HL-60 (cell line): ENCODE measurements around the gene DIS3L2.
A peak's percentile ranks its signal among the peaks of the same experiment; 100 is the strongest.
"Not testable (repeated sequence)": the region's sequence is repeated elsewhere in the genome, so short reads cannot be mapped to it uniquely, and the experiment has no call there.

Experiments
- DNase-seq, 2 experiments: peaks; one replicate each; pipeline ENCODE4 v3.0.0-alpha.2; 2010 to 2020; ENCODE audit warnings: low read depth in 1 of 2, low spot score in 1 of 2
- H3K27ac ChIP-seq: fragments of 250-450 bp; sonication (Bioruptor Pico); replicated peaks from 2 replicates; pipeline ENCODE4 v1.5.1; 2020; ENCODE audit warnings: mild to moderate bottlenecking, moderate library complexity
- H3K27me3 ChIP-seq: fragments of 250-450 bp; sonication (Bioruptor Pico); 2 replicates; pipeline ENCODE4 v1.5.1; 2021; ENCODE audit warnings: mild to moderate bottlenecking, moderate library complexity; ENCODE audit not compliant: insufficient read depth, poor library complexity, severe bottlenecking
- H3K4me3 ChIP-seq: replicated peaks from 2 replicates; pipeline ENCODE4 v1.5.1; 2011; ENCODE audit warnings: mild to moderate bottlenecking, control low read depth, low read length; ENCODE audit not compliant: insufficient read depth
- GABPA ChIP-seq: IDR thresholded peaks from 2 replicates; pipeline ENCODE4 v1.6.1; 2012; ENCODE audit warnings: low read depth
- POLR2AphosphoS5 ChIP-seq: IDR thresholded peaks from 2 replicates; pipeline ENCODE4 v1.6.1; 2012; ENCODE audit warnings: low read depth
- SPI1 ChIP-seq: IDR thresholded peaks from 2 replicates; pipeline ENCODE4 v1.6.1; 2012; ENCODE audit warnings: low read depth, mild to moderate bottlenecking, borderline replicate concordance
- TF ChIP-seq, protein P1 (sequence below): IDR thresholded peaks from 2 replicates; pipeline ENCODE4 v1.6.1; 2012; ENCODE audit warnings: low read depth; ENCODE audit not compliant: insufficient replicate concordance
- TF ChIP-seq, protein P2 (sequence below): IDR thresholded peaks from one replicate; pipeline ENCODE4 v1.5.1; 2011; ENCODE audit warnings: low read length, control low read depth, inconsistent platforms; ENCODE audit not compliant: insufficient read depth

Gene DIS3L2

DNA sequence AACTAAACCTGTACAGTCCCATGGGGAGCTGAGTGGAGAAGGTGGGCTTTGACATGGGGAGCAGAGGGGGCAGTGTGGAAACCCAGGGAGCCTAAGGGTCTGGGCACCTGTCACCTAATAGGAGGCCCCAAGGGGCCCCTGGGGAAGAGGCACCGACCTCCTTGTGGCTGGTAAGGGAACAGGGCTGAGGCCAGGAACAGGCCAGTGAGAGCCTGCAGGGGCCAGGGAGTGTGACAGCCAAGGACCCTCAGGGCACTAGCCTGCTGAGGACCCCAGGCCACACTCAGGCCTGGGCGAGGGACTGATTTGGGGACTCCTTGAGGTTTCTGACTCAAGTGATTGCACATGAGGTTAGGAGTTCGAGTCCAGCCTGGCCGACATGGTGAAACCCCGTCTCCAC is 392.6 kb downstream of the DIS3L2 start:
- Histone ChIP-seq H3K4me3 (no peak overlapping the region), H3K27me3 (peaks cover 33% of the 10 kb centered on the region), H3K27ac (no peak overlapping the region)
- no peak for DNase-seq
- TF ChIP-seq POLR2AphosphoS5 = no peak
- TF ChIP-seq, protein P1, sequence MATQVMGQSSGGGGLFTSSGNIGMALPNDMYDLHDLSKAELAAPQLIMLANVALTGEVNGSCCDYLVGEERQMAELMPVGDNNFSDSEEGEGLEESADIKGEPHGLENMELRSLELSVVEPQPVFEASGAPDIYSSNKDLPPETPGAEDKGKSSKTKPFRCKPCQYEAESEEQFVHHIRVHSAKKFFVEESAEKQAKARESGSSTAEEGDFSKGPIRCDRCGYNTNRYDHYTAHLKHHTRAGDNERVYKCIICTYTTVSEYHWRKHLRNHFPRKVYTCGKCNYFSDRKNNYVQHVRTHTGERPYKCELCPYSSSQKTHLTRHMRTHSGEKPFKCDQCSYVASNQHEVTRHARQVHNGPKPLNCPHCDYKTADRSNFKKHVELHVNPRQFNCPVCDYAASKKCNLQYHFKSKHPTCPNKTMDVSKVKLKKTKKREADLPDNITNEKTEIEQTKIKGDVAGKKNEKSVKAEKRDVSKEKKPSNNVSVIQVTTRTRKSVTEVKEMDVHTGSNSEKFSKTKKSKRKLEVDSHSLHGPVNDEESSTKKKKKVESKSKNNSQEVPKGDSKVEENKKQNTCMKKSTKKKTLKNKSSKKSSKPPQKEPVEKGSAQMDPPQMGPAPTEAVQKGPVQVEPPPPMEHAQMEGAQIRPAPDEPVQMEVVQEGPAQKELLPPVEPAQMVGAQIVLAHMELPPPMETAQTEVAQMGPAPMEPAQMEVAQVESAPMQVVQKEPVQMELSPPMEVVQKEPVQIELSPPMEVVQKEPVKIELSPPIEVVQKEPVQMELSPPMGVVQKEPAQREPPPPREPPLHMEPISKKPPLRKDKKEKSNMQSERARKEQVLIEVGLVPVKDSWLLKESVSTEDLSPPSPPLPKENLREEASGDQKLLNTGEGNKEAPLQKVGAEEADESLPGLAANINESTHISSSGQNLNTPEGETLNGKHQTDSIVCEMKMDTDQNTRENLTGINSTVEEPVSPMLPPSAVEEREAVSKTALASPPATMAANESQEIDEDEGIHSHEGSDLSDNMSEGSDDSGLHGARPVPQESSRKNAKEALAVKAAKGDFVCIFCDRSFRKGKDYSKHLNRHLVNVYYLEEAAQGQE = no peak

DNA sequence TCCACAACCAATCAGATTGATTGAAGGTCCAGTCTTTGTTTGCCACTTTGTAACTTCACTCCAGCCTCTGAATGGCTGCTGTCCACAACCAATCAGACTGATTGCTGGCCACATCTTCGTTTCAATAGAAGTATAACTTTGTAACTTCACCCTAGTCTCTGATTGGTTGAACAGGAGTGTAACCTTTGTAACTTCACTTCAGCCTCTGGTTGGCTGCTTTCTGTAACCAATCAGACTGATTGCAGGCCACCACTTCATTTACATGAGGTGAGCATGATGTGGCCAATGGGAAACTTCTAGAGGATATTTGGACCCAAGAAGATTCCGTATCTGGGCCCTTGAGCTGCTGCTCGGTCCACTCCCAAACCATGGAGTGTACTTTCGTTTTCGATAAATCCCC is 400.1 kb downstream of the DIS3L2 start:
- DNase-seq = no peak
- TF ChIP-seq, protein P1 = no peak
- TF ChIP-seq GABPA = no peak
- TF ChIP-seq, protein P2, sequence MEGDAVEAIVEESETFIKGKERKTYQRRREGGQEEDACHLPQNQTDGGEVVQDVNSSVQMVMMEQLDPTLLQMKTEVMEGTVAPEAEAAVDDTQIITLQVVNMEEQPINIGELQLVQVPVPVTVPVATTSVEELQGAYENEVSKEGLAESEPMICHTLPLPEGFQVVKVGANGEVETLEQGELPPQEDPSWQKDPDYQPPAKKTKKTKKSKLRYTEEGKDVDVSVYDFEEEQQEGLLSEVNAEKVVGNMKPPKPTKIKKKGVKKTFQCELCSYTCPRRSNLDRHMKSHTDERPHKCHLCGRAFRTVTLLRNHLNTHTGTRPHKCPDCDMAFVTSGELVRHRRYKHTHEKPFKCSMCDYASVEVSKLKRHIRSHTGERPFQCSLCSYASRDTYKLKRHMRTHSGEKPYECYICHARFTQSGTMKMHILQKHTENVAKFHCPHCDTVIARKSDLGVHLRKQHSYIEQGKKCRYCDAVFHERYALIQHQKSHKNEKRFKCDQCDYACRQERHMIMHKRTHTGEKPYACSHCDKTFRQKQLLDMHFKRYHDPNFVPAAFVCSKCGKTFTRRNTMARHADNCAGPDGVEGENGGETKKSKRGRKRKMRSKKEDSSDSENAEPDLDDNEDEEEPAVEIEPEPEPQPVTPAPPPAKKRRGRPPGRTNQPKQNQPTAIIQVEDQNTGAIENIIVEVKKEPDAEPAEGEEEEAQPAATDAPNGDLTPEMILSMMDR = no peak
- TF ChIP-seq POLR2AphosphoS5 = no peak
- TF ChIP-seq SPI1 = no peak
- H3K27me3 ChIP-seq = no peaks in the 10 kb centered on the region
- H3K27ac ChIP-seq = no peak overlapping the region
- H3K4me3 ChIP-seq = no peak overlapping the region

DNA sequence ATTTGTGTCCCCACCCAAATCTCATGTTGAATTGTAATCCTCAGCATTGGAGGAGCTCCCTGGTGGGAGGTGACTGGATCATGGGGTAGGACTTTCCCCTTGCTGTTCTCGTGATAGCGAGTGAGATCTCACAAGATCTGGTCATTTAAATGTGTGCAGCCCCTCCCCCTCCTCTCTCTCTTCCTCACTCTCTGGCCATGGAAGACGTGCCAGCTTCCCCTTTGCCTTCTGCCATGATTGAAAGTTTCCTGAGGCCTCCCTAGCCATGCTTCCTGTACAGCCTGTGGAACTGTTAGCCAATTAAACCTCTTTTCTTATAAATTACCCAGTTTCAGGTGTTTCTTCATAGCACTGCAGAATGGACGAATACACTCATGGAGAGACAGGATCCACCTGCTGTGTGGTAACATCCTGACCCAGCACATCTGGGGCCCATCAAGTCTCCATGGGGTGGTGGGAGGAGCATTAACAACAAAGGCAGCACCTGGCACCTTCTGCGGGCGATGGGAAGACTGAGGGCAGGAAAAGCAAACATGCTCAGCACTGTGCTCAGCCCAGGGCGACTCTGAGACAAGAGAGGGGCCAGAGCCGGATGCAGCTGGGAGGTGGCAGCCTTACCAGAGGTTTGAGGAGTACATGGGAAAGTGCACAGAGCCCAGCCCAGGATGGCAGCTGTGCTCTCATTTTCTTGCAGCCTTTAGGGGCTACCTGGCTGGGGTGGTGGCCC is 400.8 kb downstream of the DIS3L2 start:
- TF ChIP-seq, protein P2 = no peak
- TF ChIP-seq GABPA (no peak), SPI1 (no peak)
- Histone ChIP-seq H3K27ac (no peak overlapping the region), H3K4me3 (no peak overlapping the region), H3K27me3 (no peaks in the 10 kb centered on the region)
- DNase-seq = no peak

DNA sequence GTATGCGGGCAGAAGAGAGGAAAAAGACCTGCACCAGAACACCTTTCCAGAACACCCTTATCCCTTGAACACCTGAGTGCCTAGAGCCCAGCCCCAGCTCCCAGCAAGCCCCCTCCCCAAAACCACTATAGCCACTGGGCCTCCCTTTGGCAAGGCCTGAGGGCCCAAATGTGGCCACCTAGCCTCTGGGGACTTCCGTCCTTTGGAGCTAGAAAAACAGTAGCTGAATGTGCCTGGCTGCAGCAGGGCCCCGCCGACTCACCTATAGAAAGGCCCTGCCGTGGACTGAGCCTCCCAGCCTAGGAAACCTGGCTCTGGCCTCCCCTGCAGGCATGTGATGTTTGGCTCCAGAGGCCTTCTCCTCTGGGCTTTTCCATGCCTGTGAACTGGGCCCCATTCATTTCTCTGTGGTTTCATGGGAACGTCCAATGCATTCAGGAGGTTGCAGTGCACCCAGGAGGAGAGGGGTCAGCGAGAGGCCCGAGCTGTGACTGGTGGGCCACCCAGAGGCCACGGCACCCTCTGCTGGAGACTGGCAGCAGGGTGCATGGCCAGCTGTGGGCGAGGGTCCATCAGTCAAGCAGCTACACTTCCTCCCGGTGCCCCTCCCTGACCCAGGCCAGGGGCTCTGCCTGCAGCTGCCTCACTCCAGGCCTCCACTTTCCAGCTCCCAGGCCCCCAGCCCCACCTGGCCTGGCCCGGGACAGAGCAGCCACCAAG is 401.7 kb downstream of the DIS3L2 start:
- H3K27ac ChIP-seq = not testable (repeated sequence)

More for the DNA sequence above, 401.7 kb downstream of the DIS3L2 start:
- not testable (repeated sequence) for H3K27me3 ChIP-seq, DNase-seq
- peak overlapping the region; percentile 12 for H3K4me3 ChIP-seq
